HK-2 (cell line): ENCODE measurements around the gene COPZ1.
A peak's percentile ranks its signal among the peaks of the same experiment; 100 is the strongest.
"Not testable (repeated sequence)": the region's sequence is repeated elsewhere in the genome, so short reads cannot be mapped to it uniquely, and the experiment has no call there.

Source experiments
- DNase-seq: peaks from one replicate; pipeline ENCODE4 v3.0.0-alpha.2; 2018; ENCODE audit not compliant: unreplicated experiment

The COPZ1 gene

GRCh38 chr12:54294152-54294952, 30.6 kb upstream of the COPZ1 start:
- peak; percentile 53 for DNase-seq

- no peak for DNase-seq
These were observed 29.9 kb upstream of the COPZ1 start for GRCh38 chr12:54294953-54295566.

- no peak for DNase-seq
These were observed 28.4 kb upstream of the COPZ1 start for GRCh38 chr12:54296393-54297099.

GRCh38 chr12:54298904-54299303, 26.0 kb upstream of the COPZ1 start:
- no peak for DNase-seq

- DNase-seq, result no peak
These were observed 25.3 kb upstream of the COPZ1 start for GRCh38 chr12:54299515-54300224.

- no peak for DNase-seq
These were observed 24.7 kb upstream of the COPZ1 start for GRCh38 chr12:54300225-54300731.

GRCh38 chr12:54300732-54301427, 24.1 kb upstream of the COPZ1 start, which contains the start of gene NFE2:
TSS of gene NFE2 (minus strand) at chr12:54301015. CDS start at chr12:54295248, 5,767 bp downstream.
- peak; percentile 75 for DNase-seq

- DNase-seq, result no peak
These were observed 23.4 kb upstream of the COPZ1 start for GRCh38 chr12:54301428-54302048.

GRCh38 chr12:54303640-54304039, 21.3 kb upstream of the COPZ1 start:
- no peak for DNase-seq

- peak; percentile 33 for DNase-seq
These were observed 20.6 kb upstream of the COPZ1 start for GRCh38 chr12:54304187-54304810.

GRCh38 chr12:54306925-54307741, 17.8 kb upstream of the COPZ1 start:
- peak; percentile 66 for DNase-seq

GRCh38 chr12:54311051-54311450, 13.9 kb upstream of the COPZ1 start:
- no peak for DNase-seq

- DNase-seq, result not testable (repeated sequence)
These were observed 12.6 kb upstream of the COPZ1 start for GRCh38 chr12:54312309-54312708.

GRCh38 chr12:54321363-54321762, 3.6 kb upstream of the COPZ1 start:
- DNase-seq, result no peak

- not testable (repeated sequence) for DNase-seq
These were observed 645 bp downstream of the COPZ1 start for GRCh38 chr12:54325442-54326109.

GRCh38 chr12:54328595-54329337, 3.8 kb downstream of the COPZ1 start:
- no peak for DNase-seq

GRCh38 chr12:54329759-54330158, 4.8 kb downstream of the COPZ1 start:
- no peak for DNase-seq

- no peak for DNase-seq
These were observed 5.5 kb downstream of the COPZ1 start for GRCh38 chr12:54330442-54330841.
